HG02852 (cell line): ENCODE data around the gene BCAR3.

Experiments used
- ATAC-seq: cut with Tn5 transposase; IDR thresholded peaks from one replicate; pipeline ENCODE4 v1.9.1; 2021; ENCODE audit warnings: mild to moderate bottlenecking, moderate library complexity; ENCODE audit not compliant: unreplicated experiment

The BCAR3 gene

DNA sequence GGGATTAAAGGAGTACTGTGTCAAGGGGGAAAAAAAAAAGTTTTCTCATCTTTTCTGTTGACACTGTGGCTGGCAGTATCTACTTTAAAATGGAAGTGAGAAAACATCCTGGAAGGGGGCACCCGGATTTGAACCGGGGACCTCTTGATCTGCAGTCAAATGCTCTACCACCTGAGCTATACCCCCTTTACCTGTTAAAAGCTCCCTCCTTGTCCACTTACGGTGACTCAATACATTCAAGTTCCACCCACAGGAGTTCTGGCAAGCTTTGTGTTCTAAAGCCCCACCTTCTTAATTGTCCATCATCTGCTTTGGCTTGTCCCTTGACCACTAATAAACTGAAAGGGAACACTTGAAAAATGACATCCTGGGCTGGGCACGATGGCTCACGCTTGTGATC is 165.5 kb downstream of the BCAR3 start:
- ATAC-seq = no peak
